PFSK-1 (cell line): ENCODE results near the gene ARHGAP19.

Experiments
- FOXP2 ChIP-seq: optimal IDR thresholded peaks from 2 replicates; pipeline ENCODE3; 2011; ENCODE audit warnings: borderline replicate concordance, control low read depth, inconsistent platforms; ENCODE audit not compliant: insufficient read depth; ENCODE audit errors: extremely low read length, extremely low read depth
- POLR2AphosphoS5 ChIP-seq: IDR thresholded peaks from 2 replicates; pipeline ENCODE4 v1.6.1; 2012; ENCODE audit warnings: low read depth, mild to moderate bottlenecking, control low read depth, low read length, moderate library complexity

DNA sequence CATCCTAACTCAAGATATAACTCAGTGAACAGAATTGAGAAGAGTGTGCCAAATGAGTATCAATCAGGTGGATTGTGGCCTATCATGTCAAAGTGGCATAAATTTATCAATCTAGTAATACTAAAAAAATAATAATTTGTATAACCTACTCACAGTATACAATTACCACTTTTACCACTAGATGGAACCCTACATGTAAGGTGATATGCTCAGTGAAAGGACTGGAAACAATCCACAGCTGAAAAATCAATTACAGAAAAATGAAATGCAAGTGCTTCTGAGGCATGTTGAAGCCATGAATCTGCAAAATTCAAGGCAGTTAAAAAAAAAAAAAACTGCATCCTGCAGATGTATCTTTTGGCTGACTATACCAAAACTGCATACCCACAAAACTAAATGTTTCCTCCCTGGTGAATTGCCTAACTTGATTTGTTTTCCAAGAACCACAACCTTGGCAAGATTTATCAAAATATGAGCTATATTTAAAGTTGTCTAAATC is 13.9 kb downstream of the ARHGAP19 start:
- no peak for TF ChIP-seq FOXP2
- no peak for TF ChIP-seq POLR2AphosphoS5
